OCI-LY3 (cell line): ENCODE results near the gene NAA35.

ENCODE experiments used
- EZH2phosphoT487 ChIP-seq: fragments of 200-600 bp; shearing (Covaris generic); IDR thresholded peaks from 2 replicates; pipeline ENCODE4 v1.6.1; 2018; ENCODE audit warnings: antibody characterized with exemption, mixed run types, low read depth
- TF ChIP-seq, protein P1 (sequence below): fragments of 200-600, 300-600 bp; sonication (generic); IDR thresholded peaks from 2 replicates; pipeline ENCODE4 v1.5.1; 2014; ENCODE audit warnings: antibody characterized with exemption, low read length, low read depth

- TF ChIP-seq, protein P1, sequence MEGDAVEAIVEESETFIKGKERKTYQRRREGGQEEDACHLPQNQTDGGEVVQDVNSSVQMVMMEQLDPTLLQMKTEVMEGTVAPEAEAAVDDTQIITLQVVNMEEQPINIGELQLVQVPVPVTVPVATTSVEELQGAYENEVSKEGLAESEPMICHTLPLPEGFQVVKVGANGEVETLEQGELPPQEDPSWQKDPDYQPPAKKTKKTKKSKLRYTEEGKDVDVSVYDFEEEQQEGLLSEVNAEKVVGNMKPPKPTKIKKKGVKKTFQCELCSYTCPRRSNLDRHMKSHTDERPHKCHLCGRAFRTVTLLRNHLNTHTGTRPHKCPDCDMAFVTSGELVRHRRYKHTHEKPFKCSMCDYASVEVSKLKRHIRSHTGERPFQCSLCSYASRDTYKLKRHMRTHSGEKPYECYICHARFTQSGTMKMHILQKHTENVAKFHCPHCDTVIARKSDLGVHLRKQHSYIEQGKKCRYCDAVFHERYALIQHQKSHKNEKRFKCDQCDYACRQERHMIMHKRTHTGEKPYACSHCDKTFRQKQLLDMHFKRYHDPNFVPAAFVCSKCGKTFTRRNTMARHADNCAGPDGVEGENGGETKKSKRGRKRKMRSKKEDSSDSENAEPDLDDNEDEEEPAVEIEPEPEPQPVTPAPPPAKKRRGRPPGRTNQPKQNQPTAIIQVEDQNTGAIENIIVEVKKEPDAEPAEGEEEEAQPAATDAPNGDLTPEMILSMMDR: no peak
- no peak for TF ChIP-seq EZH2phosphoT487
These were observed 99.3 kb downstream of the NAA35 start for GRCh38 chr9:86039991-86040860.
